GM19025 (cell line): ENCODE measurements around the gene SLC30A3.
A peak's percentile ranks its signal among the peaks of the same experiment; 100 is the strongest.

Source experiments
- ATAC-seq: cut with Tn5 transposase; IDR thresholded peaks from one replicate; pipeline ENCODE4 v1.9.1; 2021; ENCODE audit warnings: mild to moderate bottlenecking, low read depth, moderate library complexity; ENCODE audit not compliant: unreplicated experiment

The SLC30A3 gene

GRCh38 chr2:27236626-27237025 is 26.2 kb downstream of the SLC30A3 start:
- no peak for ATAC-seq

DNA sequence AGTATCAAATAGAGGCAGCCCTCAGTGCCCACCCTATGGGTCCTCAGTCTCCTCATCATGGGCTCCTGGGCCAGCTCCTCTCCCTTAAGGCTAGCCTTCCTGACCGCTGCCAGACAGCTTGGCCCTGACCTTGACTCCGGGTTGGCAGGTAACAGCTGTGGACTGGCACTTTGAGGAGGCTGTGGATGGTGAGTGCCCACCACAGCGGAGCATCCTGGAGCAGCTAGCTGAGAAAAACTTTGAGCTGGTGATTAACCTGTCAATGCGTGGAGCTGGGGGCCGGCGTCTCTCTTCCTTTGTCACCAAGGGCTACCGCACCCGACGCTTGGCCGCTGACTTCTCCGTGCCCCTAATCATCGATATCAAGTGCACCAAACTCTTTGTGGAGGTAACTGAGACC is 26.7 kb downstream of the SLC30A3 start:
- no peak for ATAC-seq

GRCh38 chr2:27233341-27233740 is 29.5 kb downstream of the SLC30A3 start:
- ATAC-seq: no peak

DNA sequence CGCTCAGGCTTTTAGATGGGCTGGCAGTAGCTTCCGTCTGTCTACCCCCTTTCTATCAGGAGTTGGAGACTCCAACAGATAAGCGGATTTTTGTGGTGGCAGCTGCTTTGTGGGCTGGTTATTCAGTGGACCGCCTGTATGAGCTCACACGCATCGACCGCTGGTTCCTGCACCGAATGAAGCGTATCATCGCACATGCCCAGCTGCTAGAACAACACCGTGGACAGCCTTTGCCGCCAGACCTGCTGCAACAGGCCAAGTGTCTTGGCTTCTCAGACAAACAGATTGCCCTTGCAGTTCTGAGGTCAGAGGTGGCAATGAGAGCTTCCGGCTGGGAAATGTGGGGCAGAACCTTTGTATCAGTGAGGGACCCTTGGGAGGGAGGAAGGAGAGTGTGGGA is 30.9 kb downstream of the SLC30A3 start:
- no peak for ATAC-seq

DNA sequence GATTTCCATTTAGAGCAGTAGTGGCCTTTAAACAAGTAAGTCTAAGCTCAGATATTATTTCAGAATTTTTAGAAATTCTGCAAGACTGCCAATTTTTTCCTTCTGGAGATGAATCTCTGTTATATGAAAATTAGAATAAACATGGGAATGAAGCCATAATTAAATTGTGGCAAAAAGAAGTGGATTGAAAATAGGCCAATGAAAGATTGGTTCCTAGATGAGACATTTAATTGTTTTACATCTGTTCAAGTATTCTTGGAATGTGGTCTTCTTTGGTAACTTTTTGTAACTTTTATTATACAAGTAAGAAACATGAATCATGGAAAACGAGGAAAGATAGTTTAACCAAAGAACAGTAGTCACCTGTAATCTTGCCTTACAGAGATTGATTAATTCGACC is 35.3 kb downstream of the SLC30A3 start:
- no peak for ATAC-seq

- no peak for ATAC-seq
Observed at GRCh38 chr2:27225526-27225925, 37.3 kb downstream of the SLC30A3 start.

DNA sequence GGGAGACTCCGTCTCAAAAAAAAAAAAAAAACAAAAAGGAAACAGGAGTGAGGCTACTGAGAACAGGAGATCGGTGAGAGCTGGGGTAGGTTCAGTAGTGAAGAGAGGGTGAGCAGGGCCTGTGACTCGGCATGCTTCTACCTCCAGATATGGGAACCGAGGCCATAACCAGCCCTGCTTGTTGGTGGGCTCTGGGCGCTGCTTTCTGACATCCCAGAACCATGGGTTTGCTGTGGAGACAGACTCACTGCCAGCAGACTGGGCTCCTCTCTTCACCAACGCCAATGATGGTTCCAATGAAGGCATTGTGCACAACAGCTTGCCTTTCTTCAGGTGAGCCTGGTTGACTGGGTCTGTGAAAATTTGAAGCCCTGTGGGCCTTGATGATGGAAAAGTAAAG is 39.4 kb downstream of the SLC30A3 start:
- no peak for ATAC-seq

GRCh38 chr2:27222407-27222806 is 40.4 kb downstream of the SLC30A3 start:
- ATAC-seq: no peak

- no peak for ATAC-seq
Observed at GRCh38 chr2:27221166-27221565, 41.7 kb downstream of the SLC30A3 start.

DNA sequence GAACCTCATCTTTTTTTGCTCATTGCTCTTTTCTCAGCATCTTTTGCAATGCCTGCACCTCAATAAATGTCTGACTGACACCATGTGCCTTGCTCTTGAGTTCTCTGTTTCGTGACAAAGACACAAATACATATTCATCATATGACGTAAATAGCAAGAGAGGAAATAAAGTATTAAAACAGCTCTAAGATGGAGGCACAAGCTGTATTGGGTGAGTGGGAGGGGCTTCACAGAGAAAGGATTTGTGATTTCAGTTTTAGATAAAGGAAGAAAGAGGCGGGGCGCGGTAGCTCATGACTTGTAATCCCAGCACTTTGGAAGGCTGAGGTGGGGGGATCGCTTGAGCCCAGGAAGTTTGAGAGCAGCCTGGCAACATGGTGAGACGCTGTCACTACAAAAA is 42.8 kb downstream of the SLC30A3 start:
- ATAC-seq: no peak

GRCh38 chr2:27219091-27219490 is 43.8 kb downstream of the SLC30A3 start:
- no peak for ATAC-seq

DNA sequence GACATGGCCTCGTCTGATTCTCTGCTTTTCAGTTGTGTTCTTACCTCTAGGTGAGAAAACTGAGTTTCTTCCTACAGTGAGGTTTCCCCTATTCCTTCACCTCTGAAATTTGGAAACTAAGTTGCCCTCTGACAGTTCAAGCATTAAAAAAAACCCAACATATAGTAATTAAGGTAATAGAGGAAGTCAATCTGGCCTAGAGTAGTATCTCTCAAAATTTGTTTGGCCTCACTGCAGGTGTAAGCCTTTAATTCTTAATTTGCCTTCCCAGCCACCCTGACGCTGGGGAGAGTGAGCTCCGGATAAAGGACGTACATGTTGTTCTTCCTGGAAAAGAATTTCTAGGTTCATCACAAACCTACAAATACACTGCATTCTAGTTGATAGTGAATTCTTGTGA is 44.2 kb downstream of the SLC30A3 start:
- ATAC-seq: no peak

- ATAC-seq: peak; percentile 77
Observed at GRCh38 chr2:27217173-27218121, 45.4 kb downstream of the SLC30A3 start, which contains the start of gene CAD. Gene CAD, plus strand, starts transcription at chr2:27217369. Its CDS starts 183 bp downstream, at chr2:27217552.

- ATAC-seq: no peak
Observed at GRCh38 chr2:27216416-27217137, 46.3 kb downstream of the SLC30A3 start.

GRCh38 chr2:27214941-27215340 is 47.9 kb downstream of the SLC30A3 start:
- ATAC-seq: no peak

DNA sequence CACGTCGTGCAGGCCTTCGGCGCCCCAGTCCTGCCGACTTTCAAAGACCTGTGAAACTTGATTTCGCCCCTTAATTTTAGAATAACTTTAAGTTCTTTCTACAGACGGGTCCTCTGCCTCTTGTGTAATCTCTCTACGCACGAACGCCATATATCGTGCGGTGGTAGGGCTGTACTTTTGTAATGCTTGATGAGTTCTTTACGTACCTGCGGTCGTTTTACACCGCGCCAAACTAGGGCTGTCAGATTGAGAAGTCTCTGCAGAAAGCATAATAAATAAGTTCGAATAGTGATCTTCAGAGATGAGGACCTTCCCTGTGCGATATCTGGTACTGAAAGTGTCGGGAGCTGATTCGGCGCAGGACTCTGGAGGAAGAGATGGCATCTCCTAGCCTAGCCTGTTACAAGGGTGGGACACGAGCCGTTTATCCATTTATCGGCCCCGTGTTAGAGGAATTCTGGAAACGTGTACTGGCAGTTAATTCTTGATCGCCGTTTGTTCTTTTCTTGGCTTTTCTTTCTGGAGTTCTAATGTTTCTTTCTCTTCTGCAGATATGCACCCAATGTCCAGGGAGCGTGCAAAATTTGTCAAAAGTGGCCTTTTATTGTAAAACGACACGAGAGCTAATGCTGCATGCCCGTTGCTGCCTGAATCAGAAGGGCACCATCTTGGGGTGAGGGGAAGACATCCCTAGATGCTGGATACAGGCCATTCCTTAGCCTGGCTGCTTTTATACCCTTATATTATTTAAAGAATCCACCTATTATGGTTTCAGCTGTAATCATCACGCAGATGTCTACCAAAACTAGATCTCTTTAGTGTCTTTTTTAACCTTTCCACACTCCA is 50.0 kb downstream of the SLC30A3 start:
- ATAC-seq: no peak

GRCh38 chr2:27211943-27212625 is 50.8 kb downstream of the SLC30A3 start, which contains the start of the genes ATRAID and SLC5A6:
Gene ATRAID, plus strand, starts transcription at chr2:27212041. Its CDS starts 328 bp downstream, at chr2:27212369.
Gene SLC5A6, minus strand, starts transcription at chr2:27212268. Its CDS starts 4,618 bp downstream, at chr2:27207650.
- peak; percentile 82 for ATAC-seq

- ATAC-seq: no peak
Observed at GRCh38 chr2:27211241-27211942, 51.5 kb downstream of the SLC30A3 start.
